Parathyroid adenoma (tissue), 2 donors: ENCODE measurements around the gene CNIH1.

Experiments
- H2AFZ ChIP-seq: fragments of 300-600 bp; sonication (generic); one replicate; pipeline ENCODE4 v1.7.0; 2017; ENCODE audit warnings: antibody characterized with exemption, mild to moderate bottlenecking
- H3K27ac ChIP-seq: fragments of 300-600 bp; sonication (generic); one replicate; pipeline ENCODE4 v1.7.0; 2017
- H3K27me3 ChIP-seq: fragments of 300-600 bp; sonication (generic); one replicate; pipeline ENCODE4 v1.7.0; 2017; ENCODE audit warnings: low read length; ENCODE audit not compliant: control insufficient read depth, insufficient read depth
- H3K36me3 ChIP-seq: fragments of 300-600 bp; sonication (generic); one replicate; pipeline ENCODE4 v1.7.0; 2017; ENCODE audit warnings: low read length; ENCODE audit not compliant: control insufficient read depth, insufficient read depth
- H3K4me1 ChIP-seq: fragments of 300-600 bp; sonication (generic); one replicate; pipeline ENCODE4 v1.7.0; 2017; ENCODE audit warnings: control low read depth
- H3K4me2 ChIP-seq: fragments of 300-600 bp; sonication (generic); one replicate; pipeline ENCODE4 v1.7.0; 2017; ENCODE audit warnings: low read length
- H3K4me3 ChIP-seq: fragments of 300-600 bp; sonication (generic); one replicate; pipeline ENCODE4 v1.7.0; 2017; ENCODE audit warnings: low read depth, low read length
- H3K79me2 ChIP-seq: fragments of 300-600 bp; sonication (generic); one replicate; pipeline ENCODE4 v1.7.0; 2017; ENCODE audit warnings: control low read depth
- H3K9ac ChIP-seq: fragments of 300-600 bp; sonication (generic); one replicate; pipeline ENCODE4 v1.7.0; 2017; ENCODE audit warnings: mild to moderate bottlenecking
- H3K9me3 ChIP-seq: fragments of 300-600 bp; sonication (generic); one replicate; pipeline ENCODE4 v1.7.0; 2017; ENCODE audit warnings: low read length; ENCODE audit not compliant: control insufficient read depth
- TF ChIP-seq, protein P1 (sequence below): fragments of 300-600 bp; sonication (generic); IDR thresholded peaks from one replicate; pipeline ENCODE4 v1.7.0; 2017; ENCODE audit warnings: antibody characterized with exemption, mild to moderate bottlenecking
- donor health status: primary hyperparathyroidism.

Gene CNIH1

DNA sequence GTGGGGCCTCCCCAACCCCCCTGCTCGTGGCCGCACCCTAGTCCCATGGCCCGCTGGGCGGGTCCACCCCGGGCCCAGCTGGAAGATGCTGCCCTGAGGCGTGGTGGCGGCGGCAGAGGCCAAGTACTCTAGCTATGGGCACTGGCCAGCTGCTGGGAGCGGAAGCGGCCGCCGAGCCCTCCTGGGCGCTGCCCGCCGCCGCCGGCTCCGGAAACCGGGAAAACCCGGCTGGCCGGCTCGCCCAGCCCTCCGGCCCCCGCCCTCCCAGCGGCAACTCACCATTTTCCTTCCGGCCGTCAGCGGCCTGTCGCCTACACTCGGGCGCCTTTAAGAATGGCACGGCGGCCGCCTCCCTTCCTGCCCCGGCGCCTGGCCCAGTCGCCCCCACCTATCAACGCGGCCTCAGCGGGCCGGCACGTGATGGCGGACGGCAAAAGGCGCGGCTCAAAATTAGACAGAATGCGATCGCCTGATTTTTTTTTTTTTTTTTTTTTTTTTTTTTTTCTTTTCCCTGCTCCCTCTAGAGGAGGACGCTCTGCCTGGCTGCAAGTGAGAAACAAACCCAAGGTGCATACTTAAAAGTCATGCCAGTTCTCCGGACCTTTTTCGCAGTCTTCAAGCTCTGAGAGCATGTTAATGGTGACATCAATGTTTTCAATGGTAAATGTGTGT is 47.6 kb upstream of the CNIH1 start, which contains the start of gene GMFB:
TSS of gene GMFB (minus strand) at position 335 of the 672 bp plus-strand sequence. CDS start at position 282, 53 bp downstream.
- H3K36me3 ChIP-seq = no peaks in the 10 kb centered on the region
- H3K4me2 ChIP-seq = peak within 1 kb of the TSS; percentile 86
- TF ChIP-seq, protein P1, sequence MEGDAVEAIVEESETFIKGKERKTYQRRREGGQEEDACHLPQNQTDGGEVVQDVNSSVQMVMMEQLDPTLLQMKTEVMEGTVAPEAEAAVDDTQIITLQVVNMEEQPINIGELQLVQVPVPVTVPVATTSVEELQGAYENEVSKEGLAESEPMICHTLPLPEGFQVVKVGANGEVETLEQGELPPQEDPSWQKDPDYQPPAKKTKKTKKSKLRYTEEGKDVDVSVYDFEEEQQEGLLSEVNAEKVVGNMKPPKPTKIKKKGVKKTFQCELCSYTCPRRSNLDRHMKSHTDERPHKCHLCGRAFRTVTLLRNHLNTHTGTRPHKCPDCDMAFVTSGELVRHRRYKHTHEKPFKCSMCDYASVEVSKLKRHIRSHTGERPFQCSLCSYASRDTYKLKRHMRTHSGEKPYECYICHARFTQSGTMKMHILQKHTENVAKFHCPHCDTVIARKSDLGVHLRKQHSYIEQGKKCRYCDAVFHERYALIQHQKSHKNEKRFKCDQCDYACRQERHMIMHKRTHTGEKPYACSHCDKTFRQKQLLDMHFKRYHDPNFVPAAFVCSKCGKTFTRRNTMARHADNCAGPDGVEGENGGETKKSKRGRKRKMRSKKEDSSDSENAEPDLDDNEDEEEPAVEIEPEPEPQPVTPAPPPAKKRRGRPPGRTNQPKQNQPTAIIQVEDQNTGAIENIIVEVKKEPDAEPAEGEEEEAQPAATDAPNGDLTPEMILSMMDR = peak; percentile 18
- no peaks in the 10 kb centered on the region for H3K27me3 ChIP-seq
- peak within 1 kb of the TSS; percentile 84 for H3K4me3 ChIP-seq
- peaks cover 9% of the 10 kb centered on the region for H3K4me1 ChIP-seq
- H3K9ac ChIP-seq = peak within 1 kb of the TSS; percentile 62
- H2AFZ ChIP-seq = peak within 1 kb of the TSS; percentile 91
- H3K79me2 ChIP-seq = peaks cover 22% of the 10 kb centered on the region
- H3K27ac ChIP-seq = peak within 1 kb of the TSS; percentile 84
- H3K9me3 ChIP-seq = no peaks in the 10 kb centered on the region

DNA sequence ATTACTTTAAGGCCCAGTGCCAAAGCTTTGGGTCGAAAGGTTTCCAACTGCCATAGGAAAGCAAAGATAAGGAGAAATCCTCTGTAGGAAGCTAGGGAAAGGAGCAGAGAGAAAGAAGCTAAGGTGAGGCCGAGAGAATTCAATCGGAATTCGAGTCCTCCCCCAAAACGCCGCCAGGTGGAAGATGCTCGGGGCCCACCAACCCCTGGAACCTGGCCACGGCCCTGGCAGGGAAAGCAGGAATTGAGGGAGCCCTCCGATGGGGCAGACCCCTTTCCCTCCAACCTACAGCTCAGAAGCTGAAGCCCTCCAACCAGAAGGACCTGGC is 47.1 kb upstream of the CNIH1 start:
- peak overlapping the region; percentile 62 for H3K9ac ChIP-seq
- H3K36me3 ChIP-seq = no peaks in the 10 kb centered on the region
- H3K4me3 ChIP-seq = peak overlapping the region; percentile 84
- no peaks in the 10 kb centered on the region for H3K27me3 ChIP-seq
- peaks cover 22% of the 10 kb centered on the region for H3K79me2 ChIP-seq
- TF ChIP-seq, protein P1 = no peak
- H3K4me2 ChIP-seq = peak overlapping the region; percentile 86
- peak overlapping the region; percentile 91 for H2AFZ ChIP-seq
- no peaks in the 10 kb centered on the region for H3K9me3 ChIP-seq
- H3K4me1 ChIP-seq = peaks cover 9% of the 10 kb centered on the region
- peak overlapping the region; percentile 84 for H3K27ac ChIP-seq

DNA sequence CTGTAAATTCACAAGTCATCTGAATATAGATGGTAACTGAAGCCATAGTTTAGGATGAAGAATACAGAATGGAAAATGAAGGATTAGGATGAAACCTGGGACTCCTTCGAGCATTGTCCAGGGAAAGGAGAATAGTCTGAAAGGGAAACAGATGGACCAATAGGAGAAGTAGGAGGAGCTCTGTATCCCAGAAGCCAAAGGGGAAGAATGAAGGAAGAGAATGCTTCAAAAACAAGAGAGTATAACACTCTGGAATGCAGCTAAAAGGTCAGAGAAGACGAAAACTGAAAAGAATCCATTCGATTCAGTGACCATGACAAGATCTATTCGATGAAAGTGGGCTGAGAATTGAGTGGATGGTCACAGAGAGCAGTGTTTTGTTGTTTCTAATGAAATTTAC is 46.6 kb upstream of the CNIH1 start:
- Histone ChIP-seq H3K4me3 (peak overlapping the region; percentile 84), H3K79me2 (peaks cover 22% of the 10 kb centered on the region), H3K9ac (peak overlapping the region; percentile 62), H3K4me1 (peaks cover 9% of the 10 kb centered on the region), H2AFZ (peak overlapping the region; percentile 91), H3K9me3 (no peaks in the 10 kb centered on the region), H3K27ac (peak overlapping the region; percentile 84), H3K36me3 (no peaks in the 10 kb centered on the region), H3K4me2 (peak overlapping the region; percentile 86), H3K27me3 (no peaks in the 10 kb centered on the region)
- TF ChIP-seq, protein P1 = no peak

DNA sequence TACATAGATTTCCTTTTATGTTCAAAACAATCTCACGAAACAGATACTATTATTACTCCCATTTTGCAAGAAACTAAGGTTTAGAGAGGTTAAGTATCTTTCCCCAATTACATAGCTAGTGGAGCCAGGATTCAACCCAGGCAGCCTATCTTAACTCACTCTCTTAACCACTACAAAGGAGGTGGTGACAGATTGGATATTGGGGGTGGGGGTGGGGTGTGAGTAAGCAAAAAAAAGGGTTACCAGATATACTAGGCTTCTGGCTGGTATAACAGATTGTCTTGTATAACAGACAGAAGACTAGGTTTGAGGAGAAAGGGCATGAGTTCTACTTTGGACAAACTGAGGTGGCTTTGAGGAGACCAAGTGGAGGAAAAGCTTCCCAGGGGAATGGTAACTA is 45.5 kb upstream of the CNIH1 start:
- Histone ChIP-seq H3K27me3 (no peaks in the 10 kb centered on the region), H3K9me3 (no peaks in the 10 kb centered on the region), H3K79me2 (peaks cover 22% of the 10 kb centered on the region), H3K4me1 (peaks cover 9% of the 10 kb centered on the region), H3K27ac (no peak overlapping the region), H3K9ac (no peak overlapping the region), H3K4me3 (no peak overlapping the region), H2AFZ (no peak overlapping the region), H3K36me3 (no peaks in the 10 kb centered on the region), H3K4me2 (no peak overlapping the region)
- TF ChIP-seq, protein P1 = no peak

DNA sequence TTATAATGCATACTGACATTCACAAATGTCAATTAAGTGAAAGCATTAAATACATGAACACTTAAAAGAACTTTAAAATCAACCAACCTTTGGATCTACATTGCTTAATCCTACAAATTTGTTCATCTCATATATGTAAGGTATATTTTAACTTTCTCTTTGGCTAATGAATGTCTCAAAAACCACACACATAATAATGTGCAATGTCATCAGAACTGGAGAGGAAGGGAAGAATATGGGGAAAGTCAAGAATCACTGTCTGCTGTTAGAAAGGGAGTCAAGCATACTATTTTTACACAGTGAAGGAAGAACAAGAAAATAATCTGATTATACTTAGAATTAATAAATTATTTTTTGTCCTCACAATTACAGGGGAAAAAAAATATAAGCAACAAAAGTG is 42.7 kb upstream of the CNIH1 start:
- TF ChIP-seq, protein P1 = no peak
- Histone ChIP-seq H3K4me1 (peaks cover 6% of the 10 kb centered on the region), H3K4me2 (no peak overlapping the region), H3K27ac (no peak overlapping the region), H3K27me3 (no peaks in the 10 kb centered on the region), H3K9ac (no peak overlapping the region), H3K79me2 (peaks cover 20% of the 10 kb centered on the region), H2AFZ (no peak overlapping the region), H3K36me3 (no peaks in the 10 kb centered on the region), H3K4me3 (no peak overlapping the region), H3K9me3 (no peaks in the 10 kb centered on the region)
